ENCODE data around the gene AFDN.

AFDN gene

DNA sequence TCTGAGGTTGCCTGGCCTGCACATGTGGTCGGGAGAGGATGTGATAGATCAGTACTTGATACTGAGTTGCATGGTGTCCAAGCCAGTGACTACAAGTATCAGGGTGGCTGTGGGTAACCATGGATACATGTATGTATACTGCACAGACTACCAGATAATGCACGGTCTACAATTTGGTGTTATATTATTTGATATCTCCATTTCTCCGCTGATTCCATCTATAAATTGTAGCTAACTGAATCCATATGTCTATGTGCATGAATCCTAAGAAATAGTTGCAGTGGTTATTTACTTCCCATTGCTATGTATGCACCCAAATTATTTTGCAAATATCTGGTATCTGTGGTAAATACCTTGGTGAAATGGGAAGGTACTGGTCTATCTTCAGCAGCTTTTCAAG, 87.0 kb downstream of the AFDN start:
- H3K36me3 Mint-ChIP-seq, result peaks cover 3% of the 10 kb centered on the region
- no peak for DNase-seq
- no peaks in the 10 kb centered on the region for H3K4me1 Mint-ChIP-seq
- H3K4me3 Mint-ChIP-seq, result no peak overlapping the region
- no peaks in the 10 kb centered on the region for H3K9me3 Mint-ChIP-seq
- H3K27me3 Mint-ChIP-seq, result no peaks in the 10 kb centered on the region
- CTCF ChIA-PET, result interaction anchor here (1.0 kb wide), 1 partner anchor 9 kb away, joined by 3 read pairs; no protein-coding TSS in a partner anchor
- H3K27ac Mint-ChIP-seq, result no peak overlapping the region

DNA sequence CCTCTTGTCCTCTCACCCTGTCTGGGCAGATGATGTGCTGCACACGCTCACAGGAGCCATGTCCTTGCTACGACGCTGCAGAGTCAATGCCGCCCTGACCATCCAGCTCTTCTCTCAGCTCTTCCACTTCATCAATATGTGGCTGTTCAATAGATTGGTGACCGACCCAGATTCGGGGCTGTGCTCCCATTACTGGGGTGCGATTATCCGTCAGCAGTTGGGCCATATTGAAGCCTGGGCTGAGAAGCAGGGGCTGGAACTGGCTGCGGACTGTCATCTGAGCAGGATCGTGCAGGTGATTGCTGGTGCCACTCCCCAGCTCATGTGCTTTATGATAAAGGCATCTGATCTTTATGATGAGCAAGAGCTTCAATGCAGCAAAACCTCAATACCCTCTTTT, 88.4 kb downstream of the AFDN start:
- no peaks in the 10 kb centered on the region for H3K9me3 Mint-ChIP-seq
- no peak overlapping the region for H3K27ac Mint-ChIP-seq
- no peak overlapping the region for H3K4me3 Mint-ChIP-seq
- H3K4me1 Mint-ChIP-seq, result no peaks in the 10 kb centered on the region
- H3K36me3 Mint-ChIP-seq, result peaks cover 3% of the 10 kb centered on the region
- CTCF ChIA-PET, result no interaction called here
- no peaks in the 10 kb centered on the region for H3K27me3 Mint-ChIP-seq
- no peak for DNase-seq

DNA sequence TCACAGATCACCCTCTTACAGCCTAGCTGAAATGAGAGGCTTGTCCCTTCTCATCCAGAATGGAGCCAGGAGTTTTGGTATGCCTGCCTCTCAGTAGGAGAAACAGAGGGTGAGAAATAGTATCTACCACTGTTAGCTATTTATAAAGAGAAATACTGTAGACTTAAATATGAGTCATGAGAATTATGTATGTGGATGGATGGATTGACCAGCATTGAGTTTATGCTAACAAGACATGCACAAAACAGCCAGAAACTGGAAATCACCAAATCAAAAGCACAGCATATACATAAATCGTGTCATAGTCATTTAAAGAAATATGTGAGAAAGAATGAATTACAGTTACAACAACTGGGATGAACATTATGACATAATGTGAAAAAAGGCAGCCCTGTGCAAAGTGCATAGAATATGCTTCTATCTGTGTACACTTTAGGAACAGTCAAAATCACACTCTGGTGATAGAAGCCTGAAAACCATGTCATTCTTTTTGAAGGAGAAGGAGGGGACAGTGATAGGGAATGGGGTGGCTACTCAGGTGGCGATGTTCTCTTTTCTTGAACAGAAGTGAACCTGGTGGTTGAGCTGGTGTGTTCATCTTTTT, 90.9 kb downstream of the AFDN start:
- Mint-ChIP-seq H3K4me3 (no peak overlapping the region), H3K9me3 (no peaks in the 10 kb centered on the region), H3K4me1 (no peaks in the 10 kb centered on the region), H3K36me3 (peaks cover 3% of the 10 kb centered on the region), H3K27me3 (no peaks in the 10 kb centered on the region), H3K27ac (no peak overlapping the region)
- CTCF ChIA-PET, result interaction anchor here (0.7 kb wide), 1 partner anchor 11 kb away, joined by 3 read pairs; no protein-coding TSS in a partner anchor
- no peak for DNase-seq

DNA sequence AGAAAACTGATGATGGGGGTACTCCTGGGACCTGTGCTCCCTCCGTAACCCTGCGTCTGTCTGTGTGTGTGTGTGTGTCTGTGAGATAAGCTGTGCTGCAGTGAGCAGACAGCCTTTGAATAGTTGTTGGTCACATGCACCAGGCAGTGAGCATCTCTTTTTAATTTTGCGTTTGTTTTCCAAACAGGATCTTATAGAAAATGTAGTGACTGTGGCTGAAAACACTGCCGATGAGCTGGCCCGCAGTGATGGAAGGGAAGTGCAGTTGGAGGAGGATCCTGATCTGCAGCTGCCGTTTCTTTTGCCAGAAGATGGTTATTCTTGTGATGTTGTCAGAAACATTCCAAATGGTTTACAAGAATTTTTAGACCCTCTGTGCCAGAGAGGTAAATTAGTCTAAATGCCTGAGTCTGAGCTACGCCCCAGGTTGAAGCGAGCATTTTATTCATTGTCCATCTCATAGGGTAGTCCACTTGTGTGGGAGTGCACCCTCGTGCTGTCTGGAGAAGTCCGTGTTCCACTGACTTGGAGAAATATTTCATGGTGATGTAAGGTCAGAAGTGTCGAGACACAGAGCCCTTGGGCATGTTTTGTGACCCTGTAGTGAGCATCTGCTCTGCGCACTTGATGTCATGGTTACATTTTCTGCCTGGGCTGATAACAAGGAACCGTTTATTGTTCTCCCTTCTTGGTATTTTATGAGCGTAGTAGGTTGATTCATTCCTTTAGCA, 92.0 kb downstream of the AFDN start:
- Mint-ChIP-seq H3K9me3 (no peaks in the 10 kb centered on the region), H3K36me3 (peaks cover 3% of the 10 kb centered on the region), H3K27me3 (no peaks in the 10 kb centered on the region), H3K27ac (no peak overlapping the region), H3K4me1 (no peaks in the 10 kb centered on the region), H3K4me3 (no peak overlapping the region)
- DNase-seq, result no peak
- CTCF ChIA-PET, result no interaction called here

DNA sequence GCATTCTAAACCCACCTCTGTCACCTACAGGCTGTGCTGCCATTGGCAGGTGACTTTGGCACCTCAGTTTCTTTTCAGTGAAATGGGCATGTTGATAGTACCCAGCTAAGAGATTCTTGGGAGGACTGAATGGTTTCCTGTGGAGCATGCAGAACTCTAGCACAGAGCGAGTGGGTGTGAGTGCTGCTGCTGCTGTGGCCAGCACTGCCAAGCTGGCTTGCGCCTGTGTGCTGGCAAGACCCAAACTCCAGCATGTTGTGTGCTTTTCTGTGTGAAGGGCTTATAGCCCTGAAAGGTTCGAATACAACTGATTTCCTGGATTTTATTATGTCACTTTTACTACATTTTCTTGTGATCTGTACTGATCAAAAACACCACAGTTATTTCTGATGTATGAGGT, 92.6 kb downstream of the AFDN start:
- Mint-ChIP-seq H3K4me3 (no peak overlapping the region), H3K4me1 (no peaks in the 10 kb centered on the region), H3K27ac (no peak overlapping the region), H3K36me3 (peaks cover 3% of the 10 kb centered on the region), H3K9me3 (no peaks in the 10 kb centered on the region), H3K27me3 (no peaks in the 10 kb centered on the region)
- DNase-seq, result no peak
- CTCF ChIA-PET, result no interaction called here

DNA sequence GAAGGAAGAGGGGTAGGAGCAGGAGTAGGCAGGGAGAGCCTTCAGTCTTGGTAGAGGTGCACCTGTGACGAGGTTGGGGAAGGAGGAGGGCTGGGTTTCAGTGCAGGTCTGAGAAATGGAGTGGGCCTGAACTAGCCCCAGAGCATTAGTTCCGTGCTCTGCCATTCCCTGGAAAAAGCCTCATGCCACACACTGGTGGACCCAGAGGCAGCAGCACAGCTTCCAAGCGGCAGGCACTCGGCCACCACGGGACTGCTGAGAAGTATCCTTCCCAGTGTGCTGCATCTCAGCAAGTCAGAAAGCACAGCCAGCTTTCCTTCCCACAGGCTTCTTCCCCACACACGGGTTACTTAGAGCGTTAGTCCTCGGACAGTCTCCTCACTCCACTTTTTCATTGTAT, 93.5 kb downstream of the AFDN start:
- H3K4me1 Mint-ChIP-seq, result no peaks in the 10 kb centered on the region
- H3K27me3 Mint-ChIP-seq, result no peaks in the 10 kb centered on the region
- no peak overlapping the region for H3K27ac Mint-ChIP-seq
- H3K4me3 Mint-ChIP-seq, result no peak overlapping the region
- H3K36me3 Mint-ChIP-seq, result peaks cover 3% of the 10 kb centered on the region
- H3K9me3 Mint-ChIP-seq, result no peaks in the 10 kb centered on the region
- DNase-seq, result no peak
- CTCF ChIA-PET, result no interaction called here

DNA sequence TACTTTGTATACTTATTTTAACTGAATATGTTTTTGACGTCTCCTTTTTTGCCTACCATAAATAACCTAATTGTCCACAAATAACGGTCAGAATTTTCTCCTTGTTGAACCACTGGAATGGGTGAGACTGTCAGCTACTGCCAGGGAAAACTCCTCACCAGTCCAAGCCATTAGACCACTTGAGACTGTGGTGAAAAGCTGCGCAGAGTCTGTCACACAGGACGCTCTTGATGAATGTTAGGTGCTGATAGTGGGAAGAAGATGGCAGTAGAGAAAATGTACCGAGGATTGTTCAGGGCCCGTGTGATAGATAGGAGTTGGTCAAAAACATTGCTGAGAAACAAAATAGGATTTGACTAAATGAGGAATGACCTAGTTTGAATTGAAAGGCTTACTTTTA, 95.1 kb downstream of the AFDN start:
- Mint-ChIP-seq H3K4me3 (no peak overlapping the region), H3K4me1 (no peaks in the 10 kb centered on the region), H3K36me3 (peaks cover 3% of the 10 kb centered on the region), H3K27ac (no peak overlapping the region), H3K9me3 (no peaks in the 10 kb centered on the region), H3K27me3 (no peaks in the 10 kb centered on the region)
- CTCF ChIA-PET, result no interaction called here
- DNase-seq, result no peak

DNA sequence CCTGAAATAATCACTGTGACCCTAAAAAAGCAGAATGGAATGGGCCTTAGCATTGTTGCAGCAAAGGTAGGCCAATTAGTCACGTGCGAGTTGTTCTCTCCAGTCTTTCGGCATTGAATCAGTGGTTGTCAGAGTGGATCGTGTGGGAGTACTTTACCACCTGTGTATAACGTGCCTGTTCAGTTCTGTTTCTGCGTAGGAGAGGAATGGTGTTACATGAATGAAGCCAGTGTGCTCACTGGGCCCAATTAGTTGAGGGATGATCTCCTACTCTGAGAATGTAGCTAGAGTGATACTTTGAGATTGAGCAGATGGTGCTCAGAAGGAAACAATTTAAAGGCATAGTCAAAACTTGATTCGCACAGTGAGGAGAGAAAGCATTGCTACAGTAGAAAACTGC, 98.3 kb downstream of the AFDN start:
- DNase-seq, result no peak
- no peak overlapping the region for H3K4me3 Mint-ChIP-seq
- no peaks in the 10 kb centered on the region for H3K4me1 Mint-ChIP-seq
- no peaks in the 10 kb centered on the region for H3K9me3 Mint-ChIP-seq
- no peaks in the 10 kb centered on the region for H3K36me3 Mint-ChIP-seq
- CTCF ChIA-PET, result no interaction called here
- no peaks in the 10 kb centered on the region for H3K27me3 Mint-ChIP-seq
- no peak overlapping the region for H3K27ac Mint-ChIP-seq

DNA sequence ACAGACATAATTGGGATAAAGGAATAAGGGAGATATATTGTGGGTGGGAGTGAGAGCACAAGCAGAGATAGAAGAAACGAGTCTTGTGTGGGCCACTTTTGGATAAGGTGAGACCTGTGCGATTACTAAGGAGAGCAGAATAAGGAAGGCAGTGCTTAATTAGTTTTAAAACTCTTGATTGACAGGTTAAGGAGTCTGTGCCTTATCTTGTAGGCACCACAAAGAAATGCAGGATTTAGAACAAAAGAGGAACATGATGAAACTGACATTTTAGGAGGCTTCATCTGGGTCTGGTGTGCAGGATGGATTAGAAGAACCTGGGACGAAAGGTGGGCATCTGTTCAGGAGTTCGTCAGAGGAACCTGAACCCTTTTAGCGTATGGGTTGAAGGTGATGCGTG, 100.5 kb downstream of the AFDN start:
- Mint-ChIP-seq H3K4me1 (no peaks in the 10 kb centered on the region), H3K36me3 (no peaks in the 10 kb centered on the region), H3K9me3 (no peaks in the 10 kb centered on the region), H3K4me3 (no peak overlapping the region), H3K27ac (no peak overlapping the region), H3K27me3 (no peaks in the 10 kb centered on the region)
- DNase-seq, result no peak
- CTCF ChIA-PET, result no interaction called here

DNA sequence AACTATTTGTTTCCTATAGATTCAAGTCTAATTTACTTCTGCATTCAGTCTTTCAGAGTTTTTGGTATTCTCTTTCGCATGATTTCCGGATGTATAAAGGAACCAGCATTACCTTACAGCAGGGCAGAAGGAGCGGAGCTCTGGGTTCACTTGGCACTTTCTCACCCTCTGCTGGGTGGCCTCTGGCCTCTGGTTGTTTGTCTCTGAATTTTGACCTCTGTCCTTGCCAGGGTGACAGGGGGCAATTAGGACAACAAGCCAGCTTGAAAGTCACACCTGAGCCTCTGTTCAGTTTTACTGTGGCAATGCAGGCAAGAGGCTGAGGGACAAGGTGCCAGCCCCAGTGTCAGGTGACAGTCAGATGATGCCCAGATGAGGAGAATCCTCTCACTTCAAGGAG, 101.4 kb downstream of the AFDN start:
- no peaks in the 10 kb centered on the region for H3K9me3 Mint-ChIP-seq
- H3K36me3 Mint-ChIP-seq, result no peaks in the 10 kb centered on the region
- no peak overlapping the region for H3K27ac Mint-ChIP-seq
- H3K4me3 Mint-ChIP-seq, result no peak overlapping the region
- no peaks in the 10 kb centered on the region for H3K4me1 Mint-ChIP-seq
- CTCF ChIA-PET, result no interaction called here
- no peak for DNase-seq
- no peaks in the 10 kb centered on the region for H3K27me3 Mint-ChIP-seq

DNA sequence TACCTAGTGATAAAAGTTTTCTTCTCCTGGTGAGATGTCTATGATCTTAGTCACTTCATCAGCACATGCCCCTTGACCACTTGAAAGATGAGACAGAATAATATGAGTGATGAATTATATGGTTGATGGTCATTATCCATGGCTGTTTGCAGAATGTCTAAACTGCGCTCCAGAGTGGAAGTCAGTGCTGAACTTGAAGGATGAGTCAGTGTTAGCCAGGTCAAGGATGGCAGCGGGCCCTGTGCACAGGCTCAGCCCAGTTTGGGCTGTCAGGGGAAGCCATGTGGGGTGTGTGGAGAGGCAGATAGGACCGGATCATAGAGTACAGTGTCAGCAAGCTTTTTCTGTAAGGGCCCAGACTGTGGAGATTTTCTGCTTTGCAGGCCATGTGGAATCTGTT, 103.6 kb downstream of the AFDN start:
- no peaks in the 10 kb centered on the region for H3K4me1 Mint-ChIP-seq
- no peak for DNase-seq
- no peaks in the 10 kb centered on the region for H3K36me3 Mint-ChIP-seq
- no peak overlapping the region for H3K4me3 Mint-ChIP-seq
- H3K27me3 Mint-ChIP-seq, result no peaks in the 10 kb centered on the region
- no peak overlapping the region for H3K27ac Mint-ChIP-seq
- no peaks in the 10 kb centered on the region for H3K9me3 Mint-ChIP-seq
- CTCF ChIA-PET, result no interaction called here

DNA sequence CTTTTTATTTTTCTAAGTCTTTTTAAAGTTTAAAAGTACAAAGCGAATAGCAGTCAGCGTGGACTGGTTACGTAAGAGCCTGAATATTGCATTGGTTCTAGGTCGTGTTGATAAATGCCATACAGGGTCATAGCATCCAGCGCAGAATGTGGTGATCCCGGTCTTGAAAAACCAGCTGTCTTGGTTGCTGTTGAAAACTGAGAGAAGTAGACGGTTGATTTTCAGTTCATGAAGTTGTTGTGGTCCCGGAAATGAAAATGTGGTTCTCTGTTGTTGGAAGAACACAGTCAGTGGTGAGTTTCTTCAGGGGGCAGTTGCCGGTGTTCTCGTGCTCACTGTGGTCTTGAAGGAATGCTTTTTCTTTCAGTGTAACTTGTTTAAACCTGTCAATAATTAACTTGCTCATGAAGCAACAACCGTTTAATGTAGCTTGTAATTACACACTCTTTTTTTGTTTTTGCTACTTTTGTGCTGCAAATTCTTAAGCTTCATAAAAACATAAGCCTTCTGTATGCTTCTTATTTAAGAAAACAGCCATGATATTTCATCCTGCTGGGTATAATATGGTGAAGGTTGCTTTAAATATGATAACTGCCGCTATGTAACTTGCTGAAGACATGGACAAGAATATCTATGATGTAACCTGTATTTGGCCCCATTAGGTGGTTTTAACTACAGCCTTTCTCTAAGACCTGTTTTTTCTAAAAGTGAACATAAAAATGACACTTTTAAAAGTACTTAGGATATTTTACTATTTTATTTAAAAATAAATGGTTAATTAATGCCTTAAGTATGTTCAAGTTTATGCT, 106.0 kb downstream of the AFDN start:
- H3K36me3 Mint-ChIP-seq, result no peaks in the 10 kb centered on the region
- H3K27ac Mint-ChIP-seq, result no peak overlapping the region
- H3K27me3 Mint-ChIP-seq, result no peaks in the 10 kb centered on the region
- no peaks in the 10 kb centered on the region for H3K4me1 Mint-ChIP-seq
- H3K4me3 Mint-ChIP-seq, result no peak overlapping the region
- DNase-seq, result no peak
- CTCF ChIA-PET, result no interaction called here
- no peaks in the 10 kb centered on the region for H3K9me3 Mint-ChIP-seq

DNA sequence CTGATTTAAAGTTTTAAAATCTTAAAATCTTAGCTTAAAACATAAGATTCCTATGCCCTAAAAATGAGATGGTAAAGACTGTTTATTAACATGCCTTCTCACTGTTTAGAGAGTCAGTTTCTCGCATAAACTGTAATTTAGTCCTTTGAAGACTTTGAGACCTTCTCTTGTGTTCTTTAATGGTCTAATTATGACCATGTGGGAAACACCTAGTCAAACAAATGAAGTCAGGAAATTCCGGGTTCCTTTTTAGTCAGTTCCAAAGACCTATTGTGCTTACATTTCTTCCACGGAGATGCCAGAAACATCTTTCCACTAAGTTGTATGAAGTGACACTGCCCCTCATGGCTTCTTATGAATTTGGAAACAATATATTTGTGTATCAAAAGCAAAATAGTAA, 106.6 kb downstream of the AFDN start:
- CTCF ChIA-PET, result no interaction called here
- Mint-ChIP-seq H3K27me3 (no peaks in the 10 kb centered on the region), H3K27ac (no peak overlapping the region), H3K36me3 (no peaks in the 10 kb centered on the region), H3K4me1 (no peaks in the 10 kb centered on the region), H3K4me3 (no peak overlapping the region), H3K9me3 (no peaks in the 10 kb centered on the region)
- DNase-seq, result no peak

DNA sequence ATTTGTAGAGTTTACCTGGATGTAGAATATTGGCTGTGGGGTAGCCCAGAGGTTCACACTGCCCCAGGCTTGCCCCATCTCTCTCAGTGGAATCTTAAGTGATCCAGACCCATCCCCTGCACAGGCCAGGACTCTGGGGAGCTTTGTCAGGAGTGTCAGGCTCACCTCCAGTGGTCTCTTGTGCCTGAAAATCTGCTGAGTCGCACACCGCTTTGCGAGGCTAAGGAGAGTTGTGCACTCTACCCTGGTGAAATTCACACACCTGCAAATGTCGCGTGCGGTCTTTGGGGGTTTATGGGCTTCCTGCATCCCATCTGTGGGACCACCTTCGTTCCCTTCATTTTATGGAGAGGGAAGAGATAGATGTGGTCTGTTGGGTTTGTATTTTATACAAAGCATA, 107.1 kb downstream of the AFDN start:
- CTCF ChIA-PET, result no interaction called here
- no peak overlapping the region for H3K27ac Mint-ChIP-seq
- H3K4me3 Mint-ChIP-seq, result no peak overlapping the region
- H3K27me3 Mint-ChIP-seq, result no peaks in the 10 kb centered on the region
- DNase-seq, result no peak
- H3K9me3 Mint-ChIP-seq, result no peaks in the 10 kb centered on the region
- no peaks in the 10 kb centered on the region for H3K4me1 Mint-ChIP-seq
- no peaks in the 10 kb centered on the region for H3K36me3 Mint-ChIP-seq

DNA sequence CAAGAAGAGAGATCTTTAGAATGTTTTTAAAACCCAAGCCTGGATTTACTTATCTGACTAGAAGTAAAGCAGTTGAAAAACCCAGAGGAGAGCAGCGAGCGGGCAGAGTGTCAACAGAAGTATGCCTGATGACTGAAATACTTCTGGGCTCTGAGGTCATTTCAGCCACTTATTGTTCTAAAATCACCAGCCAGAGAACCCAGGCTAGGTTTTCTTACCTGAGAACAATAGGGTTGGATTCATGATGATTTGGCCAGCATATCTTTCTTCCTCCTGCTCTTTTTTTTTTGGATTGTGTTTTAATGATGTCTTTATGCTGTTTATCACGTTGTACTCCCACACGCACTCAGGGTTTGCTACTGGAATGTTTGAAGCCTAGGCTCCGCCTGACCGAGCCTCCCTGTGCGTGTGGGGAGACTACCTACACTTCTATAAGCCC, 107.7 kb downstream of the AFDN start:
- CTCF ChIA-PET, result no interaction called here
- H3K36me3 Mint-ChIP-seq, result no peaks in the 10 kb centered on the region
- no peak overlapping the region for H3K27ac Mint-ChIP-seq
- no peak for DNase-seq
- no peaks in the 10 kb centered on the region for H3K27me3 Mint-ChIP-seq
- H3K9me3 Mint-ChIP-seq, result no peaks in the 10 kb centered on the region
- no peaks in the 10 kb centered on the region for H3K4me1 Mint-ChIP-seq
- H3K4me3 Mint-ChIP-seq, result no peak overlapping the region

Data from activated naive CD4-positive, alpha-beta T cell treated with anti-CD3 and anti-CD28 coated beads, Interleukin-2, amount 10 ng/mL, durations not matched to agents 7 days and 5 days (primary cell).